ENCODE measurements around the gene RIPK4. TPM values are rescaled to one million over a fixed set of nuclear protein-coding genes. Genes with fewer than 3 reads are reported as not detected.

RIPK4 gene
- total RNA-seq, 3 donors from 2014 or later = 15.7 to 30.3 TPM; not detected in 1

DNA sequence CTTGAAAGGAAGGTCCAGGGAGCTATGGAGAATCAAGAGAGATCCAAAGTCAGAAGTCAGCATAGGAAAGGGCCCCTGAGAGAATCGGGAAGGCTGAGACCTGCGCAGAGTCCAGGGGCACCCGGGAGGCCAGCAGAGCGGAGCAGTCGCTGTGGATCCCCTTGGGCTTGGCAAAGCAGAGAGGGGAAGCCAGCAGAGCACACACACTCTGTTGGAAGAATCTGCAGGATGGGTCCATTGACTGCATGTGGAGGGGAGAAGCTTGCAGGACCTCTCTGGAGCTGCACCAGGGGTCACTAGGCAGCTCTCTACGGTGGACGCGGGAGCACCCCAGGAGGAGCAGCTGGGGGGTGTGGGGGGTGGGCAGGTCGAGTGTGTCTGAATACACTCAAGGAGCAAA lies 6.4 kb downstream of the RIPK4 start:
- intact Hi-C loops (cut with DNase I; ENCODE audit: low total_unique reads) = no loop called here
- H3K27me3 ChIP-seq = no peaks in the 10 kb centered on the region
- H3K9me3 ChIP-seq = no peaks in the 10 kb centered on the region
- no peaks in the 10 kb centered on the region for H3K36me3 ChIP-seq
- H3K4me3 ChIP-seq = no peak overlapping the region
- H3K4me1 ChIP-seq = peaks cover 0 to 25% of the 10 kb centered on the region in 2 donors
- DNase-seq (ENCODE audit: low spot score in 2 of 2) = no peak
- no peak overlapping the region for H3K27ac ChIP-seq
- no peak for TF ChIP-seq POLR2A (IDR thresholded peaks at IDR 0.05)
- TF ChIP-seq POLR2AphosphoS5 (IDR thresholded peaks at IDR 0.05) = no peak
- TF ChIP-seq, protein P1, sequence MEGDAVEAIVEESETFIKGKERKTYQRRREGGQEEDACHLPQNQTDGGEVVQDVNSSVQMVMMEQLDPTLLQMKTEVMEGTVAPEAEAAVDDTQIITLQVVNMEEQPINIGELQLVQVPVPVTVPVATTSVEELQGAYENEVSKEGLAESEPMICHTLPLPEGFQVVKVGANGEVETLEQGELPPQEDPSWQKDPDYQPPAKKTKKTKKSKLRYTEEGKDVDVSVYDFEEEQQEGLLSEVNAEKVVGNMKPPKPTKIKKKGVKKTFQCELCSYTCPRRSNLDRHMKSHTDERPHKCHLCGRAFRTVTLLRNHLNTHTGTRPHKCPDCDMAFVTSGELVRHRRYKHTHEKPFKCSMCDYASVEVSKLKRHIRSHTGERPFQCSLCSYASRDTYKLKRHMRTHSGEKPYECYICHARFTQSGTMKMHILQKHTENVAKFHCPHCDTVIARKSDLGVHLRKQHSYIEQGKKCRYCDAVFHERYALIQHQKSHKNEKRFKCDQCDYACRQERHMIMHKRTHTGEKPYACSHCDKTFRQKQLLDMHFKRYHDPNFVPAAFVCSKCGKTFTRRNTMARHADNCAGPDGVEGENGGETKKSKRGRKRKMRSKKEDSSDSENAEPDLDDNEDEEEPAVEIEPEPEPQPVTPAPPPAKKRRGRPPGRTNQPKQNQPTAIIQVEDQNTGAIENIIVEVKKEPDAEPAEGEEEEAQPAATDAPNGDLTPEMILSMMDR (IDR thresholded peaks at IDR 0.05) = no peak

DNA sequence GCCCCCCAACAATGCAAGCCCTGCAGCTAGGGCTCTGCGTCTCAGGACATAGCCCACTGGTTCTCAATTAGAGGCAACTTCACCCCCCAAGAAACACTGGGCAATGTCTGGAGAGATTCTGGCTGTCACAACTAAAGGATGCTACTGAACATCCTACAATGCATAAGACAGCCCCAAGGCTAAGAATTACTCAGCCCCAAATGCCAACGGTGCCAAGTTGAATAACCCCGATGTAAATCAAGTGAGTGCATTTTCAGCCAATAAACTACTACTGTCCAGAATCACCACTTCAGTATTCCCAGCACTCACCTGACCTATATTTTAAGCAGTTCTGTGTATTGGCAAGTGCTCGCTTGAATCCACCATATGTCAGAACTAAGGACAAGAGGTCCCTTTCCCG lies 6.9 kb downstream of the RIPK4 start:
- no peaks in the 10 kb centered on the region for H3K27me3 ChIP-seq
- no peak overlapping the region for H3K4me3 ChIP-seq
- H3K36me3 ChIP-seq = no peaks in the 10 kb centered on the region
- TF ChIP-seq, protein P1 (IDR thresholded peaks at IDR 0.05) = no peak
- no peak for TF ChIP-seq POLR2A (IDR thresholded peaks at IDR 0.05)
- TF ChIP-seq POLR2AphosphoS5 (IDR thresholded peaks at IDR 0.05) = no peak
- peaks cover 0 to 25% of the 10 kb centered on the region in 2 donors for H3K4me1 ChIP-seq
- intact Hi-C loops (cut with DNase I; ENCODE audit: low total_unique reads) = no loop called here
- DNase-seq (ENCODE audit: low spot score in 2 of 2) = no peak
- H3K27ac ChIP-seq = no peak overlapping the region
- no peaks in the 10 kb centered on the region for H3K9me3 ChIP-seq

DNA sequence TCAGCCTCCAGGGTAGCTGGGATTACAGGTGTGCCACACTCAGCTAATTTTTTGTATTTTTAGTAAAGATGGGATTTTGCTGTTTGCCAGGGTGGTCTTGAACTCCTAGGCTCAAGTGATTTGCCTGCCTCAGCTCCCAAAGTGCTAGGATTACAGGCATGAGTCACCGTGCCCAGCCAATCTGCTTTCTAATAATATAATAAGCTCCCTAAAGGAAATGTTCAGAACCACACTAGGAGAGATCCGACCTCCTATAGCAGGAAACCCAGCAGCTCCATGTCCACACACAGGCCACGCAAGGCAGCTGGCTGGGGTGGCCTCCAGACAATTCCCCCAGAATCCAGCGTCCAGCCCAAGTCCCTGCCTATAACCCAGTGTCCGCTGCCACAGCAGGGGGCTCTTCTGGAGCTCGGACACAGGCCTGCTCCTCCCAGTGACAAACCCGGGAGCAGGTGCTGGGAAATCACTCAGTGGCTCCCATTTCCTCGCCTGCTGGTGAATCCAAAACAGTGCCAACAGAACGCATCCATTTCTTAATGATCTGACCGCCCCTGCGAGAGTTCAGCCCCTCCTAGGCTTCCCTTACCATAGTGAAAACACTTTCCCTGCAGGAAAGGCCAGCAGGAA lies 7.5 kb downstream of the RIPK4 start:
- Histone ChIP-seq H3K27ac (no peak overlapping the region), H3K36me3 (no peaks in the 10 kb centered on the region), H3K4me1 (peaks cover 0 to 25% of the 10 kb centered on the region in 2 donors), H3K9me3 (no peaks in the 10 kb centered on the region), H3K4me3 (no peak overlapping the region), H3K27me3 (no peaks in the 10 kb centered on the region)
- intact Hi-C loops (cut with DNase I; ENCODE audit: low total_unique reads) = no loop called here
- DNase-seq (ENCODE audit: low spot score in 2 of 2) = no peak
- no peak for TF ChIP-seq POLR2A (IDR thresholded peaks at IDR 0.05)
- no peak for TF ChIP-seq POLR2AphosphoS5 (IDR thresholded peaks at IDR 0.05)
- TF ChIP-seq, protein P1 (IDR thresholded peaks at IDR 0.05) = no peak

DNA sequence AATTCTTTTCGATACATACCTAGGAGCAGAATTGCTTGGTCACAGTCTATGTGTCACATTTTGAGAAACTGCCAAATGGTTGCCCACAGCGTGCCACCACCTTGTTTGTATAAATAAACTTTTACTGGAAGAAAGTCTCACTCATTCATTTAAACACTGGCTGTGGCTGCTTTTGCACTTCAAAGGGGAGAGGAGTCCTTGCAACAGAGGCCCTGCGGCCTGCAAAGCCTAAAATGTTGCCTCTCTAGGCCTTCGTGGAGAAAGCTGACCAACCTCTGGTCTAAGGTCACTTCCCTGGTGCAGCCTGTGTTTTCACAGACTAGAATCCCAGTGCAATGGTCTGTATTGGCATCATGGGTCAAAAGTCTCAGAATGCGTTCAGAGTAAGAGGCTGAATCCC lies 8.3 kb downstream of the RIPK4 start:
- TF ChIP-seq POLR2AphosphoS5 (IDR thresholded peaks at IDR 0.05) = no peak
- TF ChIP-seq, protein P1 (IDR thresholded peaks at IDR 0.05) = no peak
- TF ChIP-seq POLR2A (IDR thresholded peaks at IDR 0.05) = no peak
- H3K27me3 ChIP-seq = no peaks in the 10 kb centered on the region
- H3K4me3 ChIP-seq = no peak overlapping the region
- H3K9me3 ChIP-seq = no peaks in the 10 kb centered on the region
- H3K4me1 ChIP-seq = peaks cover 0 to 25% of the 10 kb centered on the region in 2 donors
- H3K36me3 ChIP-seq = no peaks in the 10 kb centered on the region
- no peak overlapping the region for H3K27ac ChIP-seq
- intact Hi-C loops (cut with DNase I; ENCODE audit: low total_unique reads) = no loop called here
- DNase-seq (ENCODE audit: low spot score in 2 of 2) = no peak

DNA sequence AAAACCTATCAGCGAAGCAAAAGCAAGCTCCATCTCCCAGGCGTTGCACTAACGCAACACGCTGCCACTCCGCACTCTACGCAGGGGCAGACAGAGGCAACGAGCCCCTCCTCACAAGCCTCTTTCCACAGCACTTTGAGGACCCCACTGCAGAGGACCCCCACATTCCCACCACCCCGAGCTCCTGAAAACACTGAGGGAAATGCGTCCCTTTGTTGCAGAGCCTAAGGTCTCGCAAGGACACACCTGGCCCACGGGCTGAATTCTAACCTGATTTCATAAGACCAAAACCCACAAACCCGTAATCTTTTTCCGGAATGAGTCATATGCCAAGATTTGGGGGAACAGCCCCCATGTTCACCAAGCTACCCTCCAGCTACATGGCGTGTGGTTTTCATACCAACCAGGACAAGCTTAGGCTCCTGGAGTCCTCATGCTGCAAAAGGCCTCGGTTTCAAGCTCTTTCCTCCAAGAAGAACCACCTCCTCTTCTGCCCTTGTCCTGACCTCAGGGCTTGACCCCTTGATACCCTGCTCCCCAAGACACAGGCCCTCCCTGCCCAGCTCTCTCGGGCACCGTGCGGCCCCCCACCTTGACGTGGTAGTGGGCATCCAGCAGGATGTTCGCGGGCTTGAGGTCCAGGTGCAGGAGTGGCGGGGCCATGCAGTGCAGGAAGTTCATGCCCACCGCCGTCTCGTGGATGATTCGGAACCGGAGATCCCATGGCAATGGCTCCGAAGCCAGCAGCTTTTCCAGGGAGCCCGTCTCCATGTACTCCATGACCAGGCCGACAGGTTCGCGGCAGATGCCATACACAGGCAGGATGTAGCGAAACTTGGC lies 10.7 kb downstream of the RIPK4 start:
- no peak for TF ChIP-seq POLR2A (IDR thresholded peaks at IDR 0.05)
- TF ChIP-seq, protein P1 (IDR thresholded peaks at IDR 0.05) = no peak
- TF ChIP-seq POLR2AphosphoS5 (IDR thresholded peaks at IDR 0.05) = no peak
- peaks cover 0 to 21% of the 10 kb centered on the region in 2 donors for H3K4me1 ChIP-seq
- no peak overlapping the region for H3K27ac ChIP-seq
- DNase-seq (ENCODE audit: low spot score in 2 of 2) = no peak
- no peaks in the 10 kb centered on the region for H3K9me3 ChIP-seq
- no peaks in the 10 kb centered on the region for H3K36me3 ChIP-seq
- H3K4me3 ChIP-seq = no peak overlapping the region
- intact Hi-C loops (cut with DNase I; ENCODE audit: low total_unique reads) = no loop called here
- H3K27me3 ChIP-seq = no peaks in the 10 kb centered on the region

Measured in breast epithelium (tissue), 4 donors.